Measurements from ENCODE around the gene EFNA1. TPM values are rescaled to one million over a fixed set of nuclear protein-coding genes. Genes with fewer than 3 reads are reported as not detected.

Gene EFNA1
- total and polyA plus RNA-seq, 2 of the 4 experiments (the other 2 are of a cell fraction): 0.90 to 1.6 TPM

- no peaks in the 10 kb centered on the region for H3K36me3 ChIP-seq (ENCODE audit: control insufficient read depth, insufficient read depth, low read length)
- H3K4me1 ChIP-seq (ENCODE audit: control insufficient read depth, insufficient read depth, low read length): peaks cover 1% of the 10 kb centered on the region; the same call in 1 of the 2 replicates
- dilution Hi-C loops (cut with HindIII; ENCODE audit: low sequenced_read_pairs, unreplicated experiment): no loop called here
- no peak overlapping the region for H2BK120ac ChIP-seq (ENCODE audit: low read depth, low read length)
- H4K20me1 ChIP-seq (ENCODE audit: insufficient read depth, low read length): no peaks in the 10 kb centered on the region; the same call in 1 of the 2 replicates
- no CpG with 5 or more reads among the region's 6 CpGs for WGBS, 2 experiments (ENCODE audit: extremely low coverage in 2 of 2, insufficient read length in 1 of 2)
- no peak overlapping the region for H3K23ac ChIP-seq (ENCODE audit: low read depth, low read length)
- H4K8ac ChIP-seq (ENCODE audit: low read depth in 2 of 2, low read length in 2 of 2): no peak overlapping the region
- no peak overlapping the region for H3K4ac ChIP-seq (ENCODE audit: low read depth, low read length)
- no peak overlapping the region for H3K18ac ChIP-seq (ENCODE audit: low read depth, low read length)
- no peak overlapping the region for H2AK9ac ChIP-seq (replicated peaks; ENCODE audit: low read depth, low read length, poor library complexity)
- CTCF ChIA-PET: interaction anchor here (0.6 to 1.0 kb wide), 2 partner anchors 17 to 35 kb away, joined by 3 to 4 read pairs; no protein-coding TSS in a partner anchor
- H3K27ac ChIP-seq (ENCODE audit: insufficient read depth, low read length): no peak overlapping the region
- no peak overlapping the region for H3K56ac ChIP-seq (ENCODE audit: extremely low read depth, insufficient read depth, low read length)
- no peak overlapping the region for H2AFZ ChIP-seq (replicated peaks; ENCODE audit: low read length, poor library complexity)
- POLR2A ChIA-PET (ENCODE audit: unreplicated experiment): no interaction called here
- no TSS peak for BruUV-seq (replicated peaks)
- H2BK20ac ChIP-seq (ENCODE audit: low read depth, low read length): no peak overlapping the region
- H3K79me1 ChIP-seq (ENCODE audit: low read depth in 1 of 2, low read length in 2 of 2): no peaks in the 10 kb centered on the region
- peaks cover 53% of the 10 kb centered on the region for H3K27me3 ChIP-seq (ENCODE audit: control insufficient read depth, insufficient read depth, low read length)
- no peak overlapping the region for H3K9ac ChIP-seq (ENCODE audit: low read depth, low read length)
- in situ Hi-C loops (cut with MboI; ENCODE audit: low sequenced_read_pairs): no loop called here
- H3K9me3 ChIP-seq (ENCODE audit: control insufficient read depth, insufficient read depth, low read length): no peaks in the 10 kb centered on the region
- H3K4me2 ChIP-seq (ENCODE audit: low read depth, low read length): no peak overlapping the region
- no peak overlapping the region for H2BK15ac ChIP-seq (ENCODE audit: low read depth, low read length)
- no peak overlapping the region for H2BK5ac ChIP-seq (ENCODE audit: low read depth, low read length, poor library complexity, severe bottlenecking)
- DNase-seq: no peak
- TF ChIP-seq MXI1 (IDR thresholded peaks at IDR 0.05; ENCODE audit: borderline replicate concordance, low read depth, low read length) (no peak), BHLHE40 (IDR thresholded peaks at IDR 0.05; ENCODE audit: low read depth, low read length) (no peak), CEBPB (IDR thresholded peaks at IDR 0.05; ENCODE audit: low read depth, low read length) (no peak), POLR2A (IDR thresholded peaks at IDR 0.05; ENCODE audit: low read depth, low read length) (no peak), MAFK (IDR thresholded peaks at IDR 0.05; ENCODE audit: low read depth, low read length) (no peak), RFX5 (IDR thresholded peaks at IDR 0.05; ENCODE audit: low read depth, low read length) (no peak), RAD21 (IDR thresholded peaks at IDR 0.05; ENCODE audit: low read length) (no peak), NFE2L2 (IDR thresholded peaks at IDR 0.05; ENCODE audit: low read depth, low read length) (no peak), CHD1 (IDR thresholded peaks at IDR 0.05; ENCODE audit: low read depth, low read length) (no peak), SMC3 (IDR thresholded peaks at IDR 0.05; ENCODE audit: low read depth, low read length) (no peak), MAZ (IDR thresholded peaks at IDR 0.05; ENCODE audit: borderline replicate concordance, low read depth, low read length) (no peak), FOS (IDR thresholded peaks at IDR 0.05; ENCODE audit: low read depth, low read length) (no peak), RCOR1 (IDR thresholded peaks at IDR 0.05; ENCODE audit: insufficient replicate concordance, low read length) (no peak)
- TF ChIP-seq, protein P1, sequence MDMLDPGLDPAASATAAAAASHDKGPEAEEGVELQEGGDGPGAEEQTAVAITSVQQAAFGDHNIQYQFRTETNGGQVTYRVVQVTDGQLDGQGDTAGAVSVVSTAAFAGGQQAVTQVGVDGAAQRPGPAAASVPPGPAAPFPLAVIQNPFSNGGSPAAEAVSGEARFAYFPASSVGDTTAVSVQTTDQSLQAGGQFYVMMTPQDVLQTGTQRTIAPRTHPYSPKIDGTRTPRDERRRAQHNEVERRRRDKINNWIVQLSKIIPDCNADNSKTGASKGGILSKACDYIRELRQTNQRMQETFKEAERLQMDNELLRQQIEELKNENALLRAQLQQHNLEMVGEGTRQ (IDR thresholded peaks at IDR 0.05; ENCODE audit: low read depth, low read length): no peak
- TF ChIP-seq, protein P2, sequence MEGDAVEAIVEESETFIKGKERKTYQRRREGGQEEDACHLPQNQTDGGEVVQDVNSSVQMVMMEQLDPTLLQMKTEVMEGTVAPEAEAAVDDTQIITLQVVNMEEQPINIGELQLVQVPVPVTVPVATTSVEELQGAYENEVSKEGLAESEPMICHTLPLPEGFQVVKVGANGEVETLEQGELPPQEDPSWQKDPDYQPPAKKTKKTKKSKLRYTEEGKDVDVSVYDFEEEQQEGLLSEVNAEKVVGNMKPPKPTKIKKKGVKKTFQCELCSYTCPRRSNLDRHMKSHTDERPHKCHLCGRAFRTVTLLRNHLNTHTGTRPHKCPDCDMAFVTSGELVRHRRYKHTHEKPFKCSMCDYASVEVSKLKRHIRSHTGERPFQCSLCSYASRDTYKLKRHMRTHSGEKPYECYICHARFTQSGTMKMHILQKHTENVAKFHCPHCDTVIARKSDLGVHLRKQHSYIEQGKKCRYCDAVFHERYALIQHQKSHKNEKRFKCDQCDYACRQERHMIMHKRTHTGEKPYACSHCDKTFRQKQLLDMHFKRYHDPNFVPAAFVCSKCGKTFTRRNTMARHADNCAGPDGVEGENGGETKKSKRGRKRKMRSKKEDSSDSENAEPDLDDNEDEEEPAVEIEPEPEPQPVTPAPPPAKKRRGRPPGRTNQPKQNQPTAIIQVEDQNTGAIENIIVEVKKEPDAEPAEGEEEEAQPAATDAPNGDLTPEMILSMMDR (conservative IDR thresholded peaks at IDR 0.05; ENCODE audit: low read depth, low read length): no peak
- TF ChIP-seq, protein P3, sequence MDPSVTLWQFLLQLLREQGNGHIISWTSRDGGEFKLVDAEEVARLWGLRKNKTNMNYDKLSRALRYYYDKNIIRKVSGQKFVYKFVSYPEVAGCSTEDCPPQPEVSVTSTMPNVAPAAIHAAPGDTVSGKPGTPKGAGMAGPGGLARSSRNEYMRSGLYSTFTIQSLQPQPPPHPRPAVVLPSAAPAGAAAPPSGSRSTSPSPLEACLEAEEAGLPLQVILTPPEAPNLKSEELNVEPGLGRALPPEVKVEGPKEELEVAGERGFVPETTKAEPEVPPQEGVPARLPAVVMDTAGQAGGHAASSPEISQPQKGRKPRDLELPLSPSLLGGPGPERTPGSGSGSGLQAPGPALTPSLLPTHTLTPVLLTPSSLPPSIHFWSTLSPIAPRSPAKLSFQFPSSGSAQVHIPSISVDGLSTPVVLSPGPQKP (IDR thresholded peaks at IDR 0.05; ENCODE audit: borderline replicate concordance, low read depth, low read length): no peak
- no peak overlapping the region for H4K5ac ChIP-seq (ENCODE audit: low read depth, low read length)
- H3K9me1 ChIP-seq (ENCODE audit: insufficient read depth, low read length): no peaks in the 10 kb centered on the region; the same call in 1 of the 2 replicates
- H4K91ac ChIP-seq (ENCODE audit: insufficient read depth, low read depth, low read length): no peak overlapping the region
- no peak overlapping the region for H3K14ac ChIP-seq (replicated peaks; ENCODE audit: low read depth, low read length)
- intact Hi-C loops (cut with micrococcal nuclease): no loop called here
- no peak for ATAC-seq (ENCODE audit: low read depth)
- H2AK5ac ChIP-seq (ENCODE audit: low read depth, low read length): no peak overlapping the region
- H3K4me3 ChIP-seq (ENCODE audit: insufficient read depth, low read depth, low read length): no peak overlapping the region
Measured at GRCh38 chr1:155120253-155120652, 7.4 kb upstream of the EFNA1 start.
